Loucy (cell line): Measurements from ENCODE around the gene EIF3F.

Experiments
- H2AFZ ChIP-seq: fragments of 200-600 bp; sonication (generic); 2 replicates; pipeline ENCODE4 v1.6.0; 2016; ENCODE audit warnings: antibody characterized with exemption, mild to moderate bottlenecking, low read length, moderate library complexity
- H3F3A ChIP-seq: fragments of 200-600 bp; 2 replicates; pipeline ENCODE4 v1.6.0; 2016; ENCODE audit warnings: antibody characterized with exemption, low read depth, mild to moderate bottlenecking
- H3K27me3 ChIP-seq: fragments of 200-600 bp; sonication (generic); 2 replicates; pipeline ENCODE4 v1.6.1; 2014; ENCODE audit warnings: low read length, mild to moderate bottlenecking; ENCODE audit not compliant: insufficient read depth, poor library complexity, severe bottlenecking
- H3K36me3 ChIP-seq: fragments of 200-600 bp; sonication (generic); 2 replicates; pipeline ENCODE4 v1.6.1; 2016; ENCODE audit warnings: low read length; ENCODE audit not compliant: insufficient read depth
- H3K4me1 ChIP-seq: fragments of 200-600 bp; sonication (generic); 2 replicates; pipeline ENCODE4 v1.5.1; 2014; ENCODE audit warnings: low read length, mild to moderate bottlenecking; ENCODE audit not compliant: insufficient read depth, poor library complexity, severe bottlenecking
- H3K4me2 ChIP-seq: fragments of 200-600 bp; sonication (generic); 2 replicates; pipeline ENCODE4 v1.6.0; 2014; ENCODE audit warnings: antibody characterized with exemption, low read length, low read depth, mild to moderate bottlenecking; ENCODE audit not compliant: poor library complexity, severe bottlenecking
- H3K4me3 ChIP-seq: fragments of 200-600 bp; sonication (generic); 2 replicates; pipeline ENCODE4 v1.5.1; 2014; ENCODE audit warnings: low read length, mild to moderate bottlenecking, mixed read lengths; ENCODE audit not compliant: poor library complexity, severe bottlenecking
- H3K79me2 ChIP-seq: fragments of 200-600 bp; sonication (generic); 2 replicates; pipeline ENCODE4 v1.6.1; 2014; ENCODE audit warnings: low read length; ENCODE audit not compliant: insufficient read depth
- H3K9ac ChIP-seq: fragments of 200-600 bp; sonication (generic); 2 replicates; pipeline ENCODE4 v1.6.0; 2014; ENCODE audit warnings: mild to moderate bottlenecking, low read depth, low read length, moderate library complexity; ENCODE audit not compliant: poor library complexity, severe bottlenecking
- H3K9me2 ChIP-seq: fragments of 200-600 bp; sonication (generic); replicated peaks from 2 replicates; pipeline ENCODE4 v1.6.1; 2016; ENCODE audit warnings: low read depth, low read length, mixed read lengths
- H3K9me3 ChIP-seq: fragments of 200-600 bp; sonication (generic); 2 replicates; pipeline ENCODE4 v1.6.1; 2014; ENCODE audit warnings: mild to moderate bottlenecking, antibody characterized with exemption, low read length, low read depth; ENCODE audit not compliant: insufficient read depth
- H4K20me1 ChIP-seq: fragments of 200-600 bp; sonication (generic); 2 replicates; pipeline ENCODE4 v1.6.0; 2014; ENCODE audit warnings: antibody characterized with exemption, low read length, mild to moderate bottlenecking; ENCODE audit not compliant: insufficient read depth, poor library complexity, severe bottlenecking
- EZH2phosphoT487 ChIP-seq: fragments of 200-600 bp; IDR thresholded peaks from 2 replicates; pipeline ENCODE4 v1.6.1; 2018; ENCODE audit warnings: antibody characterized with exemption, mild to moderate bottlenecking, moderate library complexity, borderline replicate concordance
- TF ChIP-seq, protein P1 (sequence below): fragments of 200-600 bp; sonication (generic); conservative IDR thresholded peaks from 2 replicates; pipeline ENCODE4 v1.5.1; 2014; ENCODE audit warnings: mild to moderate bottlenecking, antibody characterized with exemption, low read length

Gene EIF3F

DNA sequence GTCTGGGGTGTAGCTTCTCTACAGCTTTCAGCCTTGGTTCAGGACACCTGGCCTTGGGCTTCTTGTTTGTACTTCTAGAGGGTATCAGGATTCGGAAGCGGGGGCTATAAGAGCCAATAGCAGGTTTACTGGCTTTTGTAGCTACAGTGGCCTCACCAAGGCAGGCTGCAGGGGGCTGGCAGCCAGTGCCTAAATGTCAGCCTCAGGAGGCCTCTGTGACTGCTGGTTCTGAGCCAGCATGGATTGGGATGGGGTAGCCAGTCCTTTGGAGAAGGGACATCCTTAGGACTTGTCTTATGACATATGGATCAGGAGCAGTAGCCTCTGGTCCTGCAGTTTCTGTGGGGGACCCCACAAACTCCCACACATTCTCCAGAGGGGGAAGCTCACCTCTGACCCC lies 29.9 kb downstream of the EIF3F start:
- Histone ChIP-seq H3K9me2 (no peaks in the 10 kb centered on the region), H4K20me1 (no peaks in the 10 kb centered on the region), H3K4me1 (no peaks in the 10 kb centered on the region), H3K27me3 (no peaks in the 10 kb centered on the region), H3K4me2 (no peak overlapping the region), H3K79me2 (no peaks in the 10 kb centered on the region), H3K9me3 (no peaks in the 10 kb centered on the region), H3K36me3 (no peaks in the 10 kb centered on the region), H3F3A (no peaks in the 10 kb centered on the region), H3K4me3 (no peak overlapping the region), H3K9ac (no peak overlapping the region), H2AFZ (no peak overlapping the region)
- TF ChIP-seq EZH2phosphoT487 = no peak
- TF ChIP-seq, protein P1, sequence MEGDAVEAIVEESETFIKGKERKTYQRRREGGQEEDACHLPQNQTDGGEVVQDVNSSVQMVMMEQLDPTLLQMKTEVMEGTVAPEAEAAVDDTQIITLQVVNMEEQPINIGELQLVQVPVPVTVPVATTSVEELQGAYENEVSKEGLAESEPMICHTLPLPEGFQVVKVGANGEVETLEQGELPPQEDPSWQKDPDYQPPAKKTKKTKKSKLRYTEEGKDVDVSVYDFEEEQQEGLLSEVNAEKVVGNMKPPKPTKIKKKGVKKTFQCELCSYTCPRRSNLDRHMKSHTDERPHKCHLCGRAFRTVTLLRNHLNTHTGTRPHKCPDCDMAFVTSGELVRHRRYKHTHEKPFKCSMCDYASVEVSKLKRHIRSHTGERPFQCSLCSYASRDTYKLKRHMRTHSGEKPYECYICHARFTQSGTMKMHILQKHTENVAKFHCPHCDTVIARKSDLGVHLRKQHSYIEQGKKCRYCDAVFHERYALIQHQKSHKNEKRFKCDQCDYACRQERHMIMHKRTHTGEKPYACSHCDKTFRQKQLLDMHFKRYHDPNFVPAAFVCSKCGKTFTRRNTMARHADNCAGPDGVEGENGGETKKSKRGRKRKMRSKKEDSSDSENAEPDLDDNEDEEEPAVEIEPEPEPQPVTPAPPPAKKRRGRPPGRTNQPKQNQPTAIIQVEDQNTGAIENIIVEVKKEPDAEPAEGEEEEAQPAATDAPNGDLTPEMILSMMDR = no peak

GRCh38 chr11:8017894-8018483 lies 30.9 kb downstream of the EIF3F start:
- H3K79me2 ChIP-seq = no peaks in the 10 kb centered on the region
- no peaks in the 10 kb centered on the region for H3K27me3 ChIP-seq
- H3K9me3 ChIP-seq = no peaks in the 10 kb centered on the region
- H3K9ac ChIP-seq = no peak overlapping the region
- TF ChIP-seq, protein P1 = no peak
- TF ChIP-seq EZH2phosphoT487 = no peak
- no peak overlapping the region for H2AFZ ChIP-seq
- no peaks in the 10 kb centered on the region for H3K4me1 ChIP-seq
- no peaks in the 10 kb centered on the region for H3K9me2 ChIP-seq
- no peaks in the 10 kb centered on the region for H4K20me1 ChIP-seq
- H3K4me3 ChIP-seq = no peak overlapping the region
- H3K4me2 ChIP-seq = no peak overlapping the region
- H3F3A ChIP-seq = no peaks in the 10 kb centered on the region
- H3K36me3 ChIP-seq = no peaks in the 10 kb centered on the region

DNA sequence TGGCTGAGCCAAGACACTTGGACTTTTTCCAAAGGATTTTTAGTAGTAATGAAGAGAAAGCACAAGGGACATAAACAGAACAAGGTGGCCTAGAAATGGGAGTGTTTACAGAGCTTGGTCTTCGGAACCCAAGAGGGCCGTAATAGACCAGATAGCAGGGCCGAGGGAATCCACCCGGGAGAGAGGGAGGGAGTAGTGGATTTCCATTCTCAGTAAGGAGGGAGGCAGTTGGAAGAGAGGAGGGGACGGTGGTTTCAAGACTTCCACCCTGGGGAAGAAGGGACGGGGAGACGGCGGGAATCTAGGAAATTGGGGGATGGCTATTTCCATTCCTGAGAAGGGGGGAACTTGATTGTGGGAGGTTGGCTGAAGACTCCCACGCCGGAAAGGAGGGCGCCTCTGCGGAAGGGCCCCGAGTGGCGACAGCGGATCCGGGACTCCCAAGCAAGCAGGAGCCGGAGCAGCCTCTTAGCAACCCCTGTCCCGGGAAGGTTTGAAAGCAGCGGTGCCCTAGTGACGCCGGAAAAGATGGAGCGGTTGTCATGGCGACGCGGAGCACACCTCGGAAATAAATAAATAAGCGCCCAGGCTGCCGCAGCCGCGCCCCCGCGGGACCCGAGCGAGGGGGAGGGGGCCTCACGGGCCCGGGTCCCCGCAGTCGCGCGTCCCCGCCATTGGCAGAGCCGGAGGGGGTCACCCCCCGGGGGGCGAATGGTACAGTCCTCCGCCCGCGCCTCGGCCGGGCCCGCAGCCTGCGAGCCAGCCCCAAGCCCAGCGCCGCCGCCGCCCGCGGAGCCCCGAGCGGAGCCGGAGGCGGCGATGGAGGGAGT lies 31.6 kb downstream of the EIF3F start:
- H3K9ac ChIP-seq = no peak overlapping the region

More for the DNA sequence above, 31.6 kb downstream of the EIF3F start:
- H3K4me3 ChIP-seq = no peak overlapping the region
- no peaks in the 10 kb centered on the region for H3K27me3 ChIP-seq
- no peaks in the 10 kb centered on the region for H3K4me1 ChIP-seq
- no peaks in the 10 kb centered on the region for H3K79me2 ChIP-seq
- H2AFZ ChIP-seq = no peak overlapping the region
- H3K36me3 ChIP-seq = no peaks in the 10 kb centered on the region
- TF ChIP-seq, protein P1 = no peak
- TF ChIP-seq EZH2phosphoT487 = no peak
- no peak overlapping the region for H3K4me2 ChIP-seq
- no peaks in the 10 kb centered on the region for H3K9me2 ChIP-seq
- no peaks in the 10 kb centered on the region for H3F3A ChIP-seq
- H4K20me1 ChIP-seq = no peaks in the 10 kb centered on the region
- H3K9me3 ChIP-seq = no peaks in the 10 kb centered on the region
